A549 (cell line): ENCODE results near the gene SLIT2. TPM values are rescaled to one million over a fixed set of nuclear protein-coding genes. Genes with fewer than 3 reads are reported as not detected.

Experiments used
- ATAC-seq, 2 experiments: fragments of 200-7000 bp in 1 of 2; fragments of >200 bp in 1 of 2; cut with Nextera tagmentation in 1 of 2; cut with Tn5 transposase in 1 of 2; 3 replicates each; pipeline versions ENCODE4 v1.8.0 to v1.9.1; 2018 to 2020; ENCODE audit warnings: mild to moderate bottlenecking in 1 of 2, moderate library complexity in 1 of 2
- CTCF ChIA-PET: fragments of 300-600 bp; sonication (Branson Sonifier 250); formaldehyde crosslinking; extraction: SDS; loops from one replicate; lab custom pipeline; 2021; ENCODE audit warnings: antibody characterized with exemption, inconsistent platforms; lab: Yijun Ruan, JAX
- POLR2A ChIA-PET: fragments of 350-600 bp; formaldehyde crosslinking; extraction: SDS; loops from one replicate; lab custom pipeline; 2021; ENCODE audit warnings: antibody characterized with exemption, inconsistent platforms; lab: Yijun Ruan, JAX
- DNase-seq, 2 experiments: peaks; one replicate each; pipeline versions ENCODE4 v3.0.0 to v3.0.0-alpha.2; 2011 to 2016; ENCODE audit warnings: low read depth in 1 of 2, low spot score in 1 of 2
- FAIRE-seq: peaks from 2 replicates; lab custom pipeline; 2011; peaks lifted over from hg19 to GRCh38; lab: Jason Lieb, UNC
- H3K27ac ChIP-seq, 2 experiments: fragments of >200 bp; sonication (Bioruptor Twin); formaldehyde crosslinking; 3 replicates each; pipeline ENCODE4 v1.5.1; 2016 to 2017
- H3K4me1 ChIP-seq: fragments of >200 bp; sonication (Bioruptor Twin); formaldehyde crosslinking; 3 replicates; pipeline ENCODE4 v1.6.1; 2016
- H3K4me2 ChIP-seq: fragments of >200 bp; sonication (Bioruptor Twin); formaldehyde crosslinking; 3 replicates; pipeline ENCODE4 v1.6.1; 2016
- H3K4me3 ChIP-seq: fragments of >200 bp; sonication (Bioruptor Twin); formaldehyde crosslinking; 3 replicates; pipeline ENCODE4 v1.5.1; 2016
- H3K9me3 ChIP-seq: fragments of >200 bp; sonication (Bioruptor Twin); formaldehyde crosslinking; 3 replicates; pipeline ENCODE4 v1.6.1; 2016
- CBX2 ChIP-seq: fragments of 200-600 bp; sonication (generic); IDR thresholded peaks from 2 replicates; pipeline ENCODE4 v1.6.1; 2016; ENCODE audit warnings: low read depth, mild to moderate bottlenecking, borderline replicate concordance
- CHD2 ChIP-seq: fragments of 150-350 bp; IDR thresholded peaks from 2 replicates; pipeline ENCODE4 v1.6.1; 2014; ENCODE audit warnings: low read length; ENCODE audit not compliant: partially characterized antibody
- CHD4 ChIP-seq: fragments of 200-600 bp; sonication (generic); IDR thresholded peaks from 2 replicates; pipeline ENCODE4 v1.6.1; 2016; ENCODE audit warnings: antibody characterized with exemption, mild to moderate bottlenecking, borderline replicate concordance
- EHF ChIP-seq: fragments of 250-450 bp; sonication (Bioruptor Pico); IDR thresholded peaks from 2 replicates; pipeline ENCODE4 v1.5.0; 2020; ENCODE audit warnings: mild to moderate bottlenecking
- EHMT2 ChIP-seq: fragments of 200-600 bp; sonication (generic); IDR thresholded peaks from 2 replicates; pipeline ENCODE4 v1.6.1; 2016; ENCODE audit warnings: antibody characterized with exemption, low read depth, mild to moderate bottlenecking, moderate library complexity
- EP300 ChIP-seq, 2 experiments: fragments of >200 bp; sonication (Bioruptor Twin); formaldehyde crosslinking; IDR thresholded peaks; 2 replicates in 1 of 2; 3 replicates in 1 of 2; pipeline ENCODE4 v1.6.1; 2016 to 2017
- ESRRA ChIP-seq: fragments of 150-350 bp; IDR thresholded peaks from 2 replicates; pipeline ENCODE4 v1.6.1; 2014; ENCODE audit warnings: mild to moderate bottlenecking, low read length, borderline replicate concordance
- HDAC2 ChIP-seq: fragments of 200-600 bp; sonication (generic); IDR thresholded peaks from 2 replicates; pipeline ENCODE4 v1.6.1; 2016
- HEYL ChIP-seq: fragments of 250-450 bp; sonication (Bioruptor Pico); IDR thresholded peaks from 2 replicates; pipeline ENCODE4 v1.8.0; 2021; ENCODE audit warnings: mild to moderate bottlenecking, moderate library complexity
- JUNB ChIP-seq: fragments of >200 bp; sonication (Bioruptor Twin); formaldehyde crosslinking; IDR thresholded peaks from 2 replicates; pipeline ENCODE4 v1.6.1; 2016
- KDM5A ChIP-seq: fragments of 200-600 bp; sonication (generic); IDR thresholded peaks from 2 replicates; pipeline ENCODE4 v1.6.1; 2016; ENCODE audit warnings: antibody characterized with exemption, mild to moderate bottlenecking
- MAZ ChIP-seq: fragments of 150-350 bp; IDR thresholded peaks from 2 replicates; pipeline ENCODE4 v1.6.1; 2014; ENCODE audit warnings: antibody characterized with exemption, low read depth, low read length, borderline replicate concordance
- NPAS2 ChIP-seq: fragments of 250-450 bp; sonication (Bioruptor Pico); IDR thresholded peaks from 2 replicates; pipeline ENCODE4 v1.8.0; 2022; ENCODE audit warnings: mild to moderate bottlenecking, moderate library complexity, borderline replicate concordance
- NR3C1 ChIP-seq: fragments of >200 bp; sonication (Bioruptor Twin); formaldehyde crosslinking; IDR thresholded peaks from 3 replicates; pipeline ENCODE4 v1.6.1; 2017
- PHF8 ChIP-seq: fragments of 200-600 bp; sonication (generic); IDR thresholded peaks from 2 replicates; pipeline ENCODE4 v1.6.1; 2016; ENCODE audit warnings: low read depth, mild to moderate bottlenecking, antibody characterized with exemption, moderate library complexity, borderline replicate concordance
- POLR2A ChIP-seq: IDR thresholded peaks from 2 replicates; pipeline ENCODE4 v1.6.1; 2012; ENCODE audit warnings: mild to moderate bottlenecking, low read length
- POLR2AphosphoS2 ChIP-seq: conservative IDR thresholded peaks from 2 replicates; pipeline ENCODE4 v1.6.1; 2012; ENCODE audit warnings: low read length, improper control_type of control experiment, inconsistent platforms
- SREBF2 ChIP-seq: fragments of 450-650 bp; IDR thresholded peaks from 2 replicates; pipeline ENCODE4 v1.6.1; 2014; ENCODE audit warnings: mild to moderate bottlenecking, moderate library complexity
- ZC3H11A ChIP-seq: fragments of 450-650 bp; IDR thresholded peaks from 2 replicates; pipeline ENCODE4 v1.6.1; 2014; ENCODE audit warnings: antibody characterized with exemption, mild to moderate bottlenecking
- ZFP36 ChIP-seq: fragments of 450-650 bp; IDR thresholded peaks from 2 replicates; pipeline ENCODE4 v1.6.1; 2014; ENCODE audit warnings: borderline replicate concordance; ENCODE audit not compliant: partially characterized antibody
- ZSCAN20 ChIP-seq: fragments of 250-450 bp; sonication (Bioruptor Pico); IDR thresholded peaks from 2 replicates; pipeline ENCODE4 v1.8.0; 2022; ENCODE audit warnings: mild to moderate bottlenecking, moderate library complexity
- WGBS: methylation state at CpG from one replicate; pipeline ENCODE4 v1.1.6; 2017; ENCODE audit errors: missing lambda C conversion rate; 5-methylcytosine and 5-hydroxymethylcytosine counted together
- polyA plus RNA-seq, 4 experiments: library from polyadenylated mRNA; depleted of rRNA in 3 of 4; stranded (reverse); fragments of >200 nt; fragmentation: RNase III in 1 of 4; extraction: RNeasy Plus Mini Kit Qiagen cat#74134 plus additional on column Dnase treatment in 1 of 4; gene quantifications; 2 replicates in 3 of 4; 3 replicates in 1 of 4; pipeline ENCODE4 v1.2.3, GENCODE V29; 2011 to 2017
- TF ChIP-seq, protein P1 (sequence below): fragments of 200-600 bp; sonication (generic); IDR thresholded peaks from 2 replicates; pipeline ENCODE4 v1.6.1; 2016; ENCODE audit warnings: antibody characterized with exemption, mild to moderate bottlenecking, moderate library complexity
- TF ChIP-seq, protein P2 (sequence below): fragments of 450-650 bp; IDR thresholded peaks from 2 replicates; pipeline ENCODE4 v1.6.1; 2014; ENCODE audit warnings: antibody characterized with exemption
- TF ChIP-seq, protein P3 (sequence below): IDR thresholded peaks from 2 replicates; pipeline ENCODE4 v1.6.1; 2012
- TF ChIP-seq, protein P4 (sequence below): fragments of 250-450 bp; sonication (Bioruptor Pico); IDR thresholded peaks from 2 replicates; pipeline ENCODE4 v1.5.0; 2021; ENCODE audit warnings: mild to moderate bottlenecking, moderate library complexity, borderline replicate concordance
- TF ChIP-seq, protein P5 (sequence below): IDR thresholded peaks from 2 replicates; pipeline ENCODE4 v1.6.1; 2012; ENCODE audit warnings: low read depth, borderline replicate concordance
- TF ChIP-seq, protein P6 (sequence below): IDR thresholded peaks from 2 replicates; pipeline ENCODE4 v1.6.1; 2012
- TF ChIP-seq, protein P7 (sequence below): fragments of >200 bp; sonication (Bioruptor Twin); formaldehyde crosslinking; IDR thresholded peaks from 2 replicates; pipeline ENCODE4 v1.6.1; 2016

Gene SLIT2
- polyA plus RNA-seq, 2 of the 4 experiments (the other 2 are of a cell fraction), result not detected

DNA sequence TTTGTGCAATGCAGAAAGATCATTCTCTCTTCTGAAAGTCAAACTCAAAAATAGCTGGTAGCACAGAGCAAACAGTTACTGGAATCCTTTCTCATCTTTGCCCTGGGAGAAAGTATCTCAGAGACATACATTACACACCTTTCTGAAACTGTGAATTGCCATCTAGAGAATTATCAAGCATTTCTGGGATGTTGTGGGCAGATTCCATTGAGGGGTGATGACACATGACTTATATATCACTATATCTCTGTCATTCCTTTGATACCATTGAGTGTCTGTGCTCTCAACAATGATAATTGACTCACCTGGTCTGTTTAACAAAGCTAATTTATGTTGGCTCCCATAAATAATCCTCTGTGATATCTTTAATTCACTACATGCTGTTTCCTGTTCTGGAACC lies 13.0 kb downstream of the SLIT2 start:
- TF ChIP-seq PHF8, result no peak
- TF ChIP-seq, protein P1, sequence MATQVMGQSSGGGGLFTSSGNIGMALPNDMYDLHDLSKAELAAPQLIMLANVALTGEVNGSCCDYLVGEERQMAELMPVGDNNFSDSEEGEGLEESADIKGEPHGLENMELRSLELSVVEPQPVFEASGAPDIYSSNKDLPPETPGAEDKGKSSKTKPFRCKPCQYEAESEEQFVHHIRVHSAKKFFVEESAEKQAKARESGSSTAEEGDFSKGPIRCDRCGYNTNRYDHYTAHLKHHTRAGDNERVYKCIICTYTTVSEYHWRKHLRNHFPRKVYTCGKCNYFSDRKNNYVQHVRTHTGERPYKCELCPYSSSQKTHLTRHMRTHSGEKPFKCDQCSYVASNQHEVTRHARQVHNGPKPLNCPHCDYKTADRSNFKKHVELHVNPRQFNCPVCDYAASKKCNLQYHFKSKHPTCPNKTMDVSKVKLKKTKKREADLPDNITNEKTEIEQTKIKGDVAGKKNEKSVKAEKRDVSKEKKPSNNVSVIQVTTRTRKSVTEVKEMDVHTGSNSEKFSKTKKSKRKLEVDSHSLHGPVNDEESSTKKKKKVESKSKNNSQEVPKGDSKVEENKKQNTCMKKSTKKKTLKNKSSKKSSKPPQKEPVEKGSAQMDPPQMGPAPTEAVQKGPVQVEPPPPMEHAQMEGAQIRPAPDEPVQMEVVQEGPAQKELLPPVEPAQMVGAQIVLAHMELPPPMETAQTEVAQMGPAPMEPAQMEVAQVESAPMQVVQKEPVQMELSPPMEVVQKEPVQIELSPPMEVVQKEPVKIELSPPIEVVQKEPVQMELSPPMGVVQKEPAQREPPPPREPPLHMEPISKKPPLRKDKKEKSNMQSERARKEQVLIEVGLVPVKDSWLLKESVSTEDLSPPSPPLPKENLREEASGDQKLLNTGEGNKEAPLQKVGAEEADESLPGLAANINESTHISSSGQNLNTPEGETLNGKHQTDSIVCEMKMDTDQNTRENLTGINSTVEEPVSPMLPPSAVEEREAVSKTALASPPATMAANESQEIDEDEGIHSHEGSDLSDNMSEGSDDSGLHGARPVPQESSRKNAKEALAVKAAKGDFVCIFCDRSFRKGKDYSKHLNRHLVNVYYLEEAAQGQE, result no peak
- no peak for TF ChIP-seq CHD2
- TF ChIP-seq ZSCAN20 (CRISPR knock-in tag), result no peak
- TF ChIP-seq, protein P2, sequence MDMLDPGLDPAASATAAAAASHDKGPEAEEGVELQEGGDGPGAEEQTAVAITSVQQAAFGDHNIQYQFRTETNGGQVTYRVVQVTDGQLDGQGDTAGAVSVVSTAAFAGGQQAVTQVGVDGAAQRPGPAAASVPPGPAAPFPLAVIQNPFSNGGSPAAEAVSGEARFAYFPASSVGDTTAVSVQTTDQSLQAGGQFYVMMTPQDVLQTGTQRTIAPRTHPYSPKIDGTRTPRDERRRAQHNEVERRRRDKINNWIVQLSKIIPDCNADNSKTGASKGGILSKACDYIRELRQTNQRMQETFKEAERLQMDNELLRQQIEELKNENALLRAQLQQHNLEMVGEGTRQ, result no peak
- TF ChIP-seq NPAS2 (CRISPR knock-in tag), result no peak
- TF ChIP-seq, protein P3, sequence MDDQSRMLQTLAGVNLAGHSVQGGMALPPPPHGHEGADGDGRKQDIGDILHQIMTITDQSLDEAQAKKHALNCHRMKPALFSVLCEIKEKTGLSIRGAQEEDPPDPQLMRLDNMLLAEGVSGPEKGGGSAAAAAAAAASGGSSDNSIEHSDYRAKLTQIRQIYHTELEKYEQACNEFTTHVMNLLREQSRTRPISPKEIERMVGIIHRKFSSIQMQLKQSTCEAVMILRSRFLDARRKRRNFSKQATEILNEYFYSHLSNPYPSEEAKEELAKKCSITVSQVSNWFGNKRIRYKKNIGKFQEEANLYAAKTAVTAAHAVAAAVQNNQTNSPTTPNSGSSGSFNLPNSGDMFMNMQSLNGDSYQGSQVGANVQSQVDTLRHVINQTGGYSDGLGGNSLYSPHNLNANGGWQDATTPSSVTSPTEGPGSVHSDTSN, result no peak
- TF ChIP-seq POLR2A, result no peak
- no peak for TF ChIP-seq ZFP36
- TF ChIP-seq EP300 (IDR thresholded peaks at IDR 0.05), result no peak
- CTCF ChIA-PET, result no interaction called here
- POLR2A ChIA-PET, result no interaction called here
- FAIRE-seq (no peak), ATAC-seq (no peak), DNase-seq (no peak)
- H3K4me1 ChIP-seq, result no peaks in the 10 kb centered on the region
- H3K9me3 ChIP-seq, result no peaks in the 10 kb centered on the region
- H3K4me2 ChIP-seq, result no peak overlapping the region
- H3K27ac ChIP-seq, result no peak overlapping the region
- H3K4me3 ChIP-seq, result no peak overlapping the region

DNA sequence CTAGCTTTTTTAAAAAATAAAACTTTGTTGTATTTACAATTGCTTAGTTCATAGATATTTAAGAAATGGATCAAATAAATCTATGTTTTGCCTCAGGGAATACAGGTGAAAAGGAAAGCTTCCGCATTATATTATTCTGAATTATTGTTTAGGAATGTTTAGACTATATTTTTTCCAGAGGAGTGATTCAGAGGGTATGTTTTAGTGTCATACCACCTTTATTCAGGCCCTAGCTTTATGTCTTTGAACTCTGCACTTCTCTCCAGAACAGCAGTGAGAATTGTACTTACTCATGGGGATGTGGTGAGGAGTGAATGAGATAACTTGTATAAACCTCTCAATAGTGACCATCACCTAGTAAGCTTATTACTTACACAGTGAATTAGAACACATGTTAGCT lies 14.0 kb downstream of the SLIT2 start:
- no peak for FAIRE-seq
- WGBS, result 7% methylated on average over 1 of the region's 1 CpG
- H3K4me1 ChIP-seq, result no peaks in the 10 kb centered on the region
- ChIA-PET POLR2A (no interaction called here), CTCF (no interaction called here)
- no peak overlapping the region for H3K27ac ChIP-seq
- TF ChIP-seq POLR2AphosphoS2 (no peak), ESRRA (no peak), KDM5A (no peak), NR3C1 (no peak), HEYL (CRISPR knock-in tag) (no peak), HDAC2 (no peak), EP300 (IDR thresholded peaks at IDR 0.05) (no peak), CHD4 (no peak), CBX2 (no peak), MAZ (no peak), EHF (CRISPR knock-in tag) (no peak), SREBF2 (no peak), ZC3H11A (no peak), JUNB (no peak), EHMT2 (no peak)
- TF ChIP-seq, protein P4, sequence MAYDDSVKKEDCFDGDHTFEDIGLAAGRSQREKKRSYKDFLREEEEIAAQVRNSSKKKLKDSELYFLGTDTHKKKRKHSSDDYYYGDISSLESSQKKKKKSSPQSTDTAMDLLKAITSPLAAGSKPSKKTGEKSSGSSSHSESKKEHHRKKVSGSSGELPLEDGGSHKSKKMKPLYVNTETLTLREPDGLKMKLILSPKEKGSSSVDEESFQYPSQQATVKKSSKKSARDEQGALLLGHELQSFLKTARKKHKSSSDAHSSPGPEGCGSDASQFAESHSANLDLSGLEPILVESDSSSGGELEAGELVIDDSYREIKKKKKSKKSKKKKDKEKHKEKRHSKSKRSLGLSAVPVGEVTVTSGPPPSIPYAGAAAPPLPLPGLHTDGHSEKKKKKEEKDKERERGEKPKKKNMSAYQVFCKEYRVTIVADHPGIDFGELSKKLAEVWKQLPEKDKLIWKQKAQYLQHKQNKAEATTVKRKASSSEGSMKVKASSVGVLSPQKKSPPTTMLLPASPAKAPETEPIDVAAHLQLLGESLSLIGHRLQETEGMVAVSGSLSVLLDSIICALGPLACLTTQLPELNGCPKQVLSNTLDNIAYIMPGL, result no peak
- TF ChIP-seq, protein P5, sequence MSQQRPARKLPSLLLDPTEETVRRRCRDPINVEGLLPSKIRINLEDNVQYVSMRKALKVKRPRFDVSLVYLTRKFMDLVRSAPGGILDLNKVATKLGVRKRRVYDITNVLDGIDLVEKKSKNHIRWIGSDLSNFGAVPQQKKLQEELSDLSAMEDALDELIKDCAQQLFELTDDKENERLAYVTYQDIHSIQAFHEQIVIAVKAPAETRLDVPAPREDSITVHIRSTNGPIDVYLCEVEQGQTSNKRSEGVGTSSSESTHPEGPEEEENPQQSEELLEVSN, result no peak
- TF ChIP-seq, protein P6, sequence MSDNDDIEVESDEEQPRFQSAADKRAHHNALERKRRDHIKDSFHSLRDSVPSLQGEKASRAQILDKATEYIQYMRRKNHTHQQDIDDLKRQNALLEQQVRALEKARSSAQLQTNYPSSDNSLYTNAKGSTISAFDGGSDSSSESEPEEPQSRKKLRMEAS, result no peak
- TF ChIP-seq, protein P7, sequence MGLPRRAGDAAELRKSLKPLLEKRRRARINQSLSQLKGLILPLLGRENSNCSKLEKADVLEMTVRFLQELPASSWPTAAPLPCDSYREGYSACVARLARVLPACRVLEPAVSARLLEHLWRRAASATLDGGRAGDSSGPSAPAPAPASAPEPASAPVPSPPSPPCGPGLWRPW, result no peak
- TF ChIP-seq, protein P3, result no peak
- no peak for DNase-seq
- H3K4me2 ChIP-seq, result no peak overlapping the region
- ATAC-seq, result no peak
- H3K9me3 ChIP-seq, result no peaks in the 10 kb centered on the region
- H3K4me3 ChIP-seq, result no peak overlapping the region
